ENCODE results near the gene COL16A1. TPM values are rescaled to one million over a fixed set of nuclear protein-coding genes. Genes with fewer than 3 reads are reported as not detected.
A peak's percentile ranks its signal among the peaks of the same experiment; 100 is the strongest.

The COL16A1 gene
- total RNA-seq, 1 donor from 2014 or later = 11.8 TPM

DNA sequence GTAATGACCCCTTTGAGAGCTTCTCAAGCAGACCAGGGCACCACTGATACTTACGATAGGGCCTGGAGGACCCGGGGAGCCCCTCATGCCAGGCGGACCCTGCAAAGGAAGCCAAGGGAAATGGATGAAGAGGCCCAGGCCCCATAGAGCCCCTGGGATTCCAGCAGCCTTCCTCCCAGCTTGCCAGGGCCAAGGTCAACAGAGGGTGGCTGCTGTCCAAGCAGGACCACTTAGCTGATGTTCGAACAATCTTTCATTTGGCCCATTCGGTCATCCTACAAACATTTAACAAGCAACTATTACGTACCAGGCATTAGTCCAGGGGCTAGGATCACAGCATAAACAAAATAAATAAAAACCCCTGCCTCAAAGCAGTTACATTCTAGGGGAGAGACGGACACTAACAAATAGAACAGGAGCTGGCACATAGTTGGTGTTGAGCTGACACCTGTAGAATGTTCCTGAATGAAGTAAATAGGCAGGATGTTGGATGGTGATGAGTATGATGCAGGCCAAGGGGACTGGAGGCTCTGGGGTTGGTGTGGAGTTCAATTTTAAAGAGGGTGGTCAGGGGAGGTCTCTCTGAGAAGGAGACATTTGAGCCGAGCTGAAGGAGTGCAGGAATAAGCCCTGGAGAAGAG is 32.1 kb downstream of the COL16A1 start:
- no peak for TF ChIP-seq CTCF (IDR thresholded peaks at IDR 0.05)
- no peaks in the 10 kb centered on the region for H3K9me3 ChIP-seq
- ATAC-seq (no peak), DNase-seq (no peak)
- no peak overlapping the region for H3K4me3 ChIP-seq
- no peak overlapping the region for H3K27ac ChIP-seq
- no peaks in the 10 kb centered on the region for H3K27me3 ChIP-seq (ENCODE audit: low read depth)
- peaks cover 21% of the 10 kb centered on the region for H3K4me1 ChIP-seq
- intact Hi-C loops (cut with DNase I) = no loop called here
- no peaks in the 10 kb centered on the region for H3K36me3 ChIP-seq

- Histone ChIP-seq H3K4me1 (peaks cover 27% of the 10 kb centered on the region), H3K36me3 (no peaks in the 10 kb centered on the region), H3K27ac (no peak overlapping the region), H3K4me3 (no peak overlapping the region), H3K27me3 (ENCODE audit: low read depth) (no peaks in the 10 kb centered on the region), H3K9me3 (no peaks in the 10 kb centered on the region)
- DNase-seq = no peak
- no peak for ATAC-seq
- intact Hi-C loops (cut with DNase I) = no loop called here
- no peak for TF ChIP-seq CTCF (IDR thresholded peaks at IDR 0.05)
Measured at GRCh38 chr1:31671147-31671546, 32.7 kb downstream of the COL16A1 start.

DNA sequence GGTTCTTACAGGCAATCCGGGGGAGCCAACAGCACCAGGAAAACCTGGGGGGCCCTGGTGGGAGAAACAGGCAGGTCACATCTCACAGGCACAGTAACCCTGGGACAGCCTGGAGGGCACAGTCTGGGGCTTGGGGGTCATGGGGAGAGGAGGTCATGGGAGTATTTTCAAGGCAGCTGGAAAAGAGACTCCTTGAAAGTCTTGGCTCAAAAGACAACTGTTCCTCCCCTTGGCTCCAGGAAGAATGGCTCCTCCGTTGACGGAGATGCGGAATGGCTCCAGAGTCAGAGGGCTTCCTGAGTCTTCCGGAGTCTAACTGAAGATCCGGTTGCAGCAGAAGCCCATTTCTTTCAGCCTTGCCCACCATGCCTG is 33.2 kb downstream of the COL16A1 start:
- H3K4me1 ChIP-seq = peaks cover 27% of the 10 kb centered on the region
- TF ChIP-seq CTCF (IDR thresholded peaks at IDR 0.05) = no peak
- H3K4me3 ChIP-seq = peak overlapping the region; percentile 28
- no peaks in the 10 kb centered on the region for H3K36me3 ChIP-seq
- intact Hi-C loops (cut with DNase I) = no loop called here
- H3K27ac ChIP-seq = peak overlapping the region; percentile 41
- H3K27me3 ChIP-seq (ENCODE audit: low read depth) = no peaks in the 10 kb centered on the region
- ATAC-seq (no peak), DNase-seq (no peak)
- H3K9me3 ChIP-seq = no peaks in the 10 kb centered on the region

DNA sequence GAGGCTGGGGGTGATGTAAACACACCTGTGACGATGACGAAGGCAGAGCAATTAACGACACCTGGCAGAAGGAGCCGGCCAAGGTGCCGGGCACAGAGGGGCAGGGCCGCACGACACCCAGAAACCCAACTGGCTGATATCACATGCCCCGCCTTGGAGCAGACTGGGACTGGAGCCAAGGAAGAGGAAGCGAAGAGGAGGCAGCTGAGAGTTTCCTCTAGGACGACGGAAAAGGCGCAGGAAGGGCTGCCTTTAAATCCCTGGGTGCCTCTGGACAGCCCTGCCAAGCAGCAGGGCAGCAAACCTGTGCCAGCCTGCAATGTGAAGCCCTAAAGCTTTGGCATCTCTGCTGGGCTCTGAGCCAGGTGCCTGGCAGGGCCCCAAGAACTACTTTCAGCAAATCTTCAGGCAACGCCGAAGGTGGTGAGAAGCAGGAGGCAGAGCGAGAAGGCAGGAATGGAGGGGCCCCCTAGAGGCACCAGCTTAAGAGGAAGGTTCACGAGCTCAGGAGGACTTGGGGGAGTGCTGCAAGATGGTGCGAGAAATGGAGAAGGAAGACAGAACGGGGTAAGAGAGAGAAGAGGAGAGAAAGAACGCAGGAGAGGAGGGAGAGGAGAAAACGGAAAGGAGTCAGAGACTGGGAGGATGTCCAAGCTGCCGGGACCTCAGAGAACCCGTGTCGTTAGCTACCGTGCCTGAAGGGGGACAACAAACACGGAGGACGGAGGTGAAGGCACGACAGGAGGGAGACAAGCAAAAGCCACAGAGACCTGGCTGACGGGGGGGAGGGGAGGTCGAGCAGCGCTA is 33.8 kb downstream of the COL16A1 start:
- Histone ChIP-seq H3K9me3 (no peaks in the 10 kb centered on the region), H3K27me3 (ENCODE audit: low read depth) (no peaks in the 10 kb centered on the region), H3K4me3 (peak overlapping the region; percentile 28), H3K4me1 (peaks cover 27% of the 10 kb centered on the region), H3K36me3 (no peaks in the 10 kb centered on the region), H3K27ac (peak overlapping the region; percentile 41)
- TF ChIP-seq CTCF (IDR thresholded peaks at IDR 0.05) = no peak
- intact Hi-C loops (cut with DNase I) = no loop called here
- ATAC-seq = peak; percentile 59 to 73
- peak; percentile 85 for DNase-seq

GRCh38 chr1:31669433-31669785 is 34.4 kb downstream of the COL16A1 start:
- intact Hi-C loops (cut with DNase I) = no loop called here
- Histone ChIP-seq H3K36me3 (no peaks in the 10 kb centered on the region), H3K4me3 (no peak overlapping the region), H3K9me3 (no peaks in the 10 kb centered on the region), H3K27me3 (ENCODE audit: low read depth) (no peaks in the 10 kb centered on the region), H3K27ac (peak overlapping the region; percentile 41), H3K4me1 (peaks cover 27% of the 10 kb centered on the region)
- no peak for DNase-seq
- no peak for ATAC-seq
- TF ChIP-seq CTCF (IDR thresholded peaks at IDR 0.05) = no peak
